ENCODE data around the gene KCNH1.

Gene KCNH1

GRCh38 chr1:210747112-210747511 lies 386.8 kb downstream of the KCNH1 start:
- no peak for DNase-seq

- DNase-seq, result no peak
Observed at GRCh38 chr1:210746024-210746731, 387.8 kb downstream of the KCNH1 start.

- DNase-seq, result no peak
Observed at GRCh38 chr1:210743038-210743437, 390.9 kb downstream of the KCNH1 start.

DNA sequence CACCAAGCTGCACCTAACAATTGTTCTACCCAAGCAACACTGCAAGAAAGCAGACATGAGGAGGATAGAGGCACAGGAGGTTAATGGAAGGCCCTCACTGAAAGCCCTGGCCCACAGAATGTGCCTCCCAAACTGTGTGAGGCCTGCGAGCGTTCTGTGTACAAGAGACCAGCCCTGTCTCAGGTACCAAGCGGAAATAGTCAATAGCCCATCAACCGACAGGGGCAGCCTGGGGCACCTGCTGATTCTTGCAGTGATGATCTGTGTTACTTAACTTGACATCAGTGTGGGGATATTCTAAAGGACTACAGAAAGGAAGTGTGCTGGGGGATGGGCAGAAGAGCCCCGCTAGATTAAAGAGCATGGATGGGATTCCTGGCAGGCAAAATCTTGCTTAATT lies 392.4 kb downstream of the KCNH1 start:
- DNase-seq, result no peak

DNA sequence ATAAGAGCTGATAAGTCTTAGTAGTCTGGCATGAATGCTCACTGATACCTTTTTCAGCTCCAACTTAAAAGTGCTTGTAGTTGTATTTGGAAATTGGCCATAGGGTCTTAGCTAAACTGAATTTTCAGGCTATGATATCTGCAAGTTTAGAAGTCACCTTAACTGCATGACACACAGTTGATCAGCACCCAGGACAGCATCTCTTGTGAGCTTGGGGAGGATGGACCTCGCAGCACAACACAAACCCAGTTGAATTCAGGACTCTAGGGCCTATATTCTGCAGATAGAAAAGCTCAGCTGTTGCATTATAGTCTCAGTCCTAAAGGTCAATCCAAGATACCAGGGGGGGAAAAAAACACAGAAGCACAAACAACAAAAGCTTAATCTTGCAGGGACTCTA lies 394.3 kb downstream of the KCNH1 start:
- no peak for DNase-seq

- no peak for DNase-seq
Observed at GRCh38 chr1:210738256-210738655, 395.7 kb downstream of the KCNH1 start.

- no peak for DNase-seq
Observed at GRCh38 chr1:210736713-210737112, 397.2 kb downstream of the KCNH1 start.

DNA sequence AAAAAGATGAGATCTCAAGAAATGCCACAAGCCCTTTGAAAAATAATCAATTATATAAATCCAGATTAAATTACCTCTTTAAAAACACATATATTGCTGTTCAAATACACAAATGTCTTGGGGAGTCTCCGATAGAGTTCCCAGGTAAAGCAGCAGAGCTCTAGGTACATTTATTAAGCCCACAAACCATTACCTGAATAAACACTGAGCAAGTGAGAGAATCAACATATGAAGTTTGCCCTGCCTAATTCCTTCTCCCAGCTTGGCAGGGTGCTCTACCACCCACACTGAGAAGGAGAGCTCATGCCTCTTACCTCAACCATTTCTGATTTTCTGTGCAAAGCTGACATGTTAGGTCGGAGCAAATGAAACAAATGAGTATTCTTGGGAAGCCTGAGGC lies 402.4 kb downstream of the KCNH1 start:
- no peak for DNase-seq

DNA sequence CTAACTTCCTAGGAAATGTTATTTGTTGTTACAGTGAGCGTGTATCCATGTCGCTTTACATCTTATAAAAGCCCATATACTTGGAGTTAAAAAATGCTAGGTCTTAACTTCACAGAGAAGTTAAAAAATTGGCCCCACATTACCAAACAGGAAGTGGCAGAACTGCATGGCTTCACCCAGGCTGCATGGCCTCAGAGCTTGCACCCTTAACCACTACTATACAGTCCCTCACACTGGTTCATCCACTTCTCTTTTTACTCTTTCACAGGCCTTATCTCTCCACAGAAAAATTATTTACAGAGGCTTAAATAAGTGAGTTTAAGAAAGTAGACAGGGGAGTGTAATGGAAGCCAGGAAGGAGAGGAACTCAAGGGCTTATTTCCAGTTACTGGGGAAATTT lies 402.8 kb downstream of the KCNH1 start:
- DNase-seq, result no peak

GRCh38 chr1:210730023-210730422 lies 403.9 kb downstream of the KCNH1 start:
- DNase-seq, result no peak

GRCh38 chr1:210728437-210729149 lies 405.4 kb downstream of the KCNH1 start:
- DNase-seq, result no peak

DNA sequence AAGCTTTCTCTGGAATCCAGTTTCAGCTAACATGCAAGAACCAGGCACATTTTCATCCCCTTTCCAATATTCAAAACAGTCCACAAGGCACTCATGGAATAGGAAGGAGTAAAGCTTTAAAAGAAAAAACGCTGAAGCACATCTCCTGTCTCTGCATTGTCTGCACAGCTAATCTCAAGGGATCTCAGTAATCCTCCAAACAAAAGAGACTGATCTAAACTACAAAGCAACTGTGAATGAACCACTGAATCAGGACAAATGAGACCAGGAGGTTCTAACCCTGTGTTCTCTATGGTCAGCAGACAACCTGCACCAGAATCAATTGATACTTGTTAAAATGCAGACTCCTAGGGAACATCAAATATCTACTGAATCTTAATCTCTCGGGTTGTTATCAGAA lies 406.2 kb downstream of the KCNH1 start:
- DNase-seq, result no peak

- peak; percentile 27 to 37 for DNase-seq
Observed at GRCh38 chr1:210726621-210727020, 407.3 kb downstream of the KCNH1 start.

- DNase-seq, result no peak
Observed at GRCh38 chr1:210724768-210725167, 409.2 kb downstream of the KCNH1 start.

DNA sequence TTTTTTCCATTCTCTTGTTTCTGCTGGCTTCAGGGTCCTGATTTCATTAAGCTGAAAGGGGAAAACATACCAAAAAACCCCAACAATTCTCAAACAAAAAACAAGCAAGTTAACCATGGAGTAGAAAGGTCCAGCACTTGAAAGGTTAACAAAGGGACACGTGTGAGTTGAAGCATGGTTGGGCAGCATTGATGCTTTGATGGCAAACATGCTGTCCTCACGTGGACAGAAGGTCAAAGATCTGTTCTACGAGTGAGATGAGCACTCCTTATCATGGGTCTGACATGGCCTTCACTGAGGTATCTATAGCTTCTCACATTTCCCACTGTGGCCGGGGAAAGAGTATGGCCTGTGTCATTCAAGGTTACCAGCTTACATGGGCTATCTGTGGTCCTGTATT lies 410.3 kb downstream of the KCNH1 start:
- no peak for DNase-seq

DNA sequence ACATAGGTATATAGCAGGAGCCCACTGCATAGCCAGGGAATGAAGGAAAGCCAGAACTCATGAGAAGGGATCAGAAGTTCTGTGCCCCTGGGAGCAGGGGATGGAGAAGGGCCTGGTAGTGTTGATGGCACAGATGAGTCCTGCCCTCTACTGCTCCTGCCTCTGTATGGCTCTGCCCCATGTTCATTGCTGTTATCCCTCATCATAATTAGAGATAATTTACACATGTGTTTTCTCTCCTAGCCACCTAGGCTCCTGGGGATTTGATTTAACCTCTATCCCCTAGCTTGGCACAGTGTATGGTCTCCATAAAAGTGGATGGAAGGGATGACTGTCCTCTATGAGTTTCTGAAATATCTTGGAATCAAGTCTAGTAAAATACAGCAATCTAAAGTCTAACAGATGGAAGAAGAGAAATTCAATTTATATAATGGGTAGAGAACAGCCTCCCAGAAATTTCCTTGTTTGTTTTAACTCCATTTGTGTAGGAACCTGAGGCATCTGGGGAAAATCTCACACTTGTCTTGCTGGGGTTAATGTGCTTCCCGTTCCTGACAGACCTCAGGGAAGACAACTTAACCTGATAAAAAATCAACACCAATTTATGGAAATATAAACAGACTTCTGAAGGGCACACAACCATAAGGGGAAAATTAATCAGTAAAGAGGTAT lies 411.4 kb downstream of the KCNH1 start:
- no peak for DNase-seq

DNA sequence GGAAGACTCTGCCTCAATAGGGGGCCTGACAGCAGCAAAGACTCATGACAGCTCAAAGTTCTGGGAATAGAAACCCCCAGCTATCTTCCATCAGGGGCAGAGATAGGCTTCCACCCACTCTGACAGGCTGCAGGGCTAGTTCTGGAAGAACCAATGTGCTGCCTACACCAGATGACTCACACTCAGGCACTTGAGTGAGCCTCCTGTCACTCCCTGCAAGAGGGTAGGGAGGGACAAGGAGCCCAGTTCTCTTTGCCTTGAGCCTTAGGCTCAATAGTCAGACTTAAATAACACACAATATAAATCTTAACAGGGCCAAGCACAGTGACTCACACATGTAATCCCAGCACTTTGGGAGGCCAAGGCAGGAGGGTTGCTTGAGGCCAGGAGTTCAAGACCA lies 418.9 kb downstream of the KCNH1 start:
- DNase-seq, result no peak

GRCh38 chr1:210711825-210712612 lies 421.9 kb downstream of the KCNH1 start:
- DNase-seq, result no peak

GRCh38 chr1:210709701-210710100 lies 424.2 kb downstream of the KCNH1 start:
- no peak for DNase-seq

GRCh38 chr1:210707300-210708240 lies 426.4 kb downstream of the KCNH1 start:
- DNase-seq, result no peak

DNA sequence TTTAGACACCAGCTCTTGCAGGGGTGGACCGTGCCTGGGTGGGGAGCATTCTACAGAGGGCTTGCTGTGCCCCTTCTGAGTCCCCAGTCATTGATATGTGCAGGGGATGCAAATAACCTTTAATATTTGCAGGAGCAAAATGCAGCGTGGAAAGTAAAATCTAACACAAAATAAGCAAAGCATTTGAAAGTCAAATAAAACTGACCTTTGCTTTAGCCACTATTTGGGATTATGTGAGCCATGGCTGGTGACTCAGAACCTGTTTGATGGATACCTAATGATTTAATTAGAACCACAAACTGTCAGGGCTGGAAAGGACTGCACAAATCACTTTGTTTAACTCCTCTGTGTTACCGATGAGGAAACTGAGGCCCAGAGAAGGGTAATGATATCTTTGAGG lies 427.7 kb downstream of the KCNH1 start:
- no peak for DNase-seq

DNA sequence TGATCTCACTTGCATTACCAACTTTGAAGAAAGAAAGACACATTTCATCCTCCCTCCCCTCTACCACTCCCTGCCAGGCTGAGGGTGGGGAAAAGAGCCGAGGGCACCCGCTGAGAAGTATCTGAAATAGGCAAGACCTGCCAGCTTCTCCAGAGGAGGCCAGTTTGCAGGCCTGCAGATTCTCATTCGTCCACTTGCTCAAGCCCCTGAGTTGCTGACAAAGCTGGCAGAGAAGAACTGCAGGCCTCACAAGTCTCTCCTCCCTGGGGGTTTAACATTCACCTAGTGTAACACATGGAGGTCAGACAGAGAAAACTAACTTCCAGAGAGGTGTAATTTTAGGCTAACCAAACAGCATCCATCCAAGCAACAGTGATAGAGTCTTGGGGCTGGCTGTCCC lies 428.9 kb downstream of the KCNH1 start:
- DNase-seq, result no peak

Measured in activated CD4-positive, alpha-beta T cell treated with anti-CD3 and anti-CD28 coated beads, Interleukin-2, amount 50 U/mL, for 48 hours (primary cell).